NCI-H1694 (cell line): ENCODE results near the gene B4GALT5.

Experiments used
- DNase-seq: peaks from one replicate; lab custom pipeline; 2025; lab: John Stamatoyannopoulos, UW

Gene B4GALT5

DNA sequence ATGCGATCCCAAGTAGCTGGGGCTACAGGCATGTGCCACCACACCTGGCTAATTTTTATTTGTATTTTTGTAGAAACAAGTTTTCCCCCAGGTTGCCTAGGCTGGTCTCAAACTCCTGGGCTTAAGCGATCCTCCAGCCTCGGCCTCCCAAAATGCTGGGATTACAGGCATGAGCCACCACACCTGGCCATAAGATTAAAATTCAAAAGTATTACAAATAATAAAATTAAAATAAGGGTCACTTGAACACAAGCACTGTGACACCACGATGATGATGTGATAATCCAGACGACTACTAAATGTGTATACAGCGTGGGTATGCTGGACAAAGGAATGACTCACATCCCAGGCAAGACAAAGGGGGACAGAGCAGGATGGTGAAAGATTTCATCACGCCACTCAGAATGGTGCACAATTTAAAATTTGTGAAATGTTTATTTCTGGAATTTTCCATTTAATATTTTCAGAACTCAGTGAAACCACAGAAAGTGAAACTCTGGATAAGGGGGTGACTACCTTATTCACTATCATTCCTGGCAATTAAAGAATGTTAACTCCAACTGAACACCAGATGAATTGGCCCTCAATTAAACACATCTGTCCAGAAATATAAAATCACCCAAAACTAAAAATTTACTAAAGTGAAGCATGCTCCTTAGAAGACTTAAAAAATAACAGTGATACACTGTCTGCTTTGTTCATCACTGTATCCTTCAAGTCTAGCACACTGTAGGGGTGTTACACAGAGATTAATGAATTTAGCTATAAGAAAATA is 13.1 kb downstream of the B4GALT5 start:
- no peak for DNase-seq

DNA sequence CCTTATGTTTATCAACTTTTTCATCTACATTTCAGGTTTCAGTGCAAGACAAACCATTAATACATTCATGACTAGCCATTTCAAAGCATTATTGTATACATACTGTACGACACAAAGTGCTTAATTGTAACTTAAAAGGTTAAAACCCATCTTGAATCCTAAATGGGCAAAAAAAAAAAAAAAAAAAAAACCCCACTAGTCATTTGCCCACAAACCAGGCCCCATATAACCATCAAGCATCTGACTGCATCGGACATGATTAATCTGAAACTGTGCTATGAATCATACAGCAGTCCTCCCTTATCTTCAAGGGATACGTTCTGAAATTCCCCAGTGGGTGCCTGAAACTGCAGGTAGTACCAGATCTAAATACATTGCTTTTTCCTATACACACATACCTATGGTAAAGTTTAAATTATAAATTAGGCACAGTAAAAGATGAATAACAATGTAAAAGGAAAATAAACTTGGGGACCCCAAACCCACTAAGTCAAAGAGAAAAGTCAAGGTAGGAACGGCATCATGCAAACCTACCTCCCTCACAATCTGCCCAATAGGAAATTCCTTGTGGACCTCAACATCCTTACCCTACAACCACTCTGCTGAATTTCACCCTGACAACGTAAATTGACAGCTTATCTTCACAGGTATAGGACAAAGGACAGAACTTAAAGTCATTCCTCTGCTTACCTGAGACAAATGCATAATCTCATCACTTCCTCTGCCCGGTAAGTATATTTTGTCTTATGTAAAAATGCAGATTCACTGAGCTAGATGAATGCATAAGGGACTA is 14.3 kb downstream of the B4GALT5 start:
- DNase-seq: no peak

- no peak for DNase-seq
Observed at GRCh38 chr20:49698477-49698876, 15.2 kb downstream of the B4GALT5 start.

- DNase-seq: no peak
Observed at GRCh38 chr20:49697071-49697470, 16.6 kb downstream of the B4GALT5 start.

GRCh38 chr20:49696594-49696993 is 17.1 kb downstream of the B4GALT5 start:
- no peak for DNase-seq

DNA sequence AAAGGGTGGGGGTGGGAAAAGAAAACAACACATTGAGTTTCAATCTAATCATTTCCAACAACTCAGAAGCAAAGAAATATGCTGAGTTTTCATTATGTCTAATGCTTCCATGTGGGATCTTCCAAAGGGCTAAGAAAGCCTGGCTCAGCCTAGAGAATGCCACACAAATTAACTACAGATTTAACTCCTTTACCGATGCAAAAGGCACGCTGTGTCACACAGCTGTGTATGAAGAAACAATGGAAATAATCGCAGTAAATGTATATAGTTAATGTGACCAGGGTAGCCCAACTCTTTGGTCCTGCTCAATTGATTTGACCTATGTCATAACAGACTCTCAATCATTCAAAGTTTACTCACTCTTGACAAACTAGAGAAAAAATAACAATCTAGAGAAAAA is 17.8 kb downstream of the B4GALT5 start:
- DNase-seq: no peak

DNA sequence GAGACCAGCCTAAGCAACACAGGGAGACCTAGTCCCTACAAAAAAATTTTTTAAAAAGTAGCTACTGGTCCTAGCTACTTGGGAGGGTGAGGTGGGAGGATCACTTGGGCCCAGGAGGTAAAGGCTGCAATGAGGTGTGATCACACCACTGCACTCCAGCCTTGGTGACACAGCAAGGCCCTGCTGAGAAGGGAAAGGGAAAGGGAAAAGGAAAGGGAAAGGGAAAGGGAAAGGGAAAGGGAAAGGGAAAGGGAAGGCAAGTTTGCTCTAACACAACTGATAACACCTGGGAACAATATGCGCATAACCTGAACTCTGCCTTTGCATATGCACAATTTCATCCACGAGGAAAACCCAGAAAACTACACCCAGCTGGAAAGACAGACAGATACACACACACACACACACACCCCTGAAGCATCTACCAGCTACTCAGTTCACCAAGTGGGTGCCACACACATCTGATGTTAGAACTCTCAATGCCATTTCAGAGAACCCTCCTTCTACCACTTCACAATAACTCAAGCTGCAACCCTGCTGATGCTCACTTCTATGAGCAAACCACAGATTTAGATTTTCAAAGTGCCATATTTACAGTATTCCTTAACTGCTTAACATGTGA is 19.1 kb downstream of the B4GALT5 start:
- DNase-seq: no peak

DNA sequence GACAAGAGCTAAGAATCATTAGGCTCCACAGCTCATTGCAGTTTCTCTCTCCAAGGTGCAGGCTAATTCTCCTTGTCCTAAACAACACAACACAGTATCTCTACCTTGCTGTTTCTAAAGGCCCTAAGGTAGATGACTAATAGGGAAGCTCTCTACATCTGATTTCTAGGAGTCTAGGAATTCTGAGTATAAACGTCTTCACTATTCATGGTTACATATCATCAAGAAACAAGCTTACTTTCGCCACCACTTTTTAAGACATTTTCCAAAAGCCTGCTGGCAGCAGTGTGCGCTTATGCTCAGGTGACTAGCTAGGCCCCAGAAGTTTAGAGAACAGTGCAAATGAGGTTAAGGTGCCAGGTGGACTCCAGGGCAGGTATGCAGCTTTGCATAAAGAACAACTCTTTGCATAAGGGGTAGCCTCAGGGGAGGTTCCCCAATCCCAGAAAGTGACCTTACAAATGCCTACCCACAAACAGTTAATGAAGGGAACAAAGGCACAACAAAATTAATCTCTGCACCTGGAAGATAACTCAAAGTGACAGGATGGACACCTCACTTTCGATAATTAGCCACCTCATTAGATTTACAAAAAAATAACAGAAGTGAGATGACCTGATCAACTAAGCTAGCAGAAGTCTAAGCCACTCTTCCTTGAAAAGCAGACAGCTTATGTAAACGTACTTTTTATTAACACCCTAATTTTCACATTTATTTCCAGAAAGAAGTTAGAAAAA is 20.1 kb downstream of the B4GALT5 start:
- DNase-seq: no peak

- no peak for DNase-seq
Observed at GRCh38 chr20:49692941-49693340, 20.7 kb downstream of the B4GALT5 start.

- no peak for DNase-seq
Observed at GRCh38 chr20:49691818-49692568, 21.7 kb downstream of the B4GALT5 start.

GRCh38 chr20:49690899-49691620 is 22.6 kb downstream of the B4GALT5 start:
- no peak for DNase-seq

DNA sequence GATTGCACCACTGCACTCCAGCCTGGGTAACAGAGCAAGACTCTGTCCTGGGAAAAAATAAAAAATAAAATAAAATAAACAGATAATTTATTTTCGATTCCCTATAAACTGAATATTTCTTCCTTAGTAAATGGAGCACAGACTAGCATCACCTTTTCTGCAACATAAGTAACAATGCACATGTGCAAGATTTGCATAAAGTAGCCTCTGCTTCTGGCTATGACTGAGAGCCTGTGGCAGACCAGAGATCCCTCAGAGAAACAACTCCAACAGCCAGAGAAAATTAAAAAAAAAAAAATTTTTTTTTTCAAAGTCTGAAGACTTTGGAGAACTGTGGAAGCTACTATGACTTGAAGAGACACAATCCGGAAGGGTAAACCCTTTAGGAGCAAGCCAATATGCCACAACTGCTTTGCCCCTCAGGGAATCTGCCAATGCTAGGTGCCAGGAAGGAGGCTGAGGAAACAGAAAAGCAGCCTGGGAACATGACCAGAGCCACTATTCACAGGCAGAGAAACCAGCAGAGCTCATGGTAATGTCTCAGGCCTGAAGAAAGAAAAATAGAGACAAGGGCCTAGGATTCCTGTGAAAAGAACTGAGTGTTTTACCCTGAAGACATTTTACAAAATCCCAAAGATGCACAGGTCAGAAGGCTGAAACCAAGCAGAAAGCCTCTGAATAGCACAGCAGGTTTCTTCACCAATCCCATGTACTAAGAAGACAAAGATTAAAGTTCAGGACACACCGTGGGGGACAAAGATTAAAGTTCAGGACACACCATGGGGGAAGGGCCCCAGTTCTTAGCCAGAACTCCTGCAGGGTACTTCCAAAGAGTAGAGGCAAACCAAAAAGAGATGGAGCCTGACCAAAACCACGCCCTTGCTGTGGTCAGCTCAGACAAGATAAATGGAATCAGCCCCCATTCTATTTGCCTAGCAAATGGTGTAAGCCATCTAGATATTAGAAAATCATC is 25.8 kb downstream of the B4GALT5 start:
- no peak for DNase-seq

DNA sequence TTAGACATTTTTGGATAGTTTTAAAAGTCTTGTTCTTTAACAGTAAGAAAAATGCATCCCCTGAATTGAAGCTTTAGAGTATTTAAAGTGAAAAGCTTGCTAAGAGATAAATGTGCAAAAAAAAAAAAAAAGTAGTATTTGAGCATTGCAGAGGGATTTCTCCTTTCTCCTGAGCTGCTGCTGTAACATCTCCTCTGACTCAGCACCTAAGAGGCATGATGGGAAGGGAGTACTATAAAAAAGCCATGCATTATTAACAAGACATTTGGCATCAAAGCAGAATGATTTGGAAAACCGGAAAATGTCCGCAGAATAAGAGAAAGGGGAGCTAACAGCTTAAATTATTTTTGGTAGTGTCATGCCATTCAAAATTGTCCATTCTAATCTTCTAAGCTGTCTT is 27.9 kb downstream of the B4GALT5 start:
- DNase-seq: no peak

DNA sequence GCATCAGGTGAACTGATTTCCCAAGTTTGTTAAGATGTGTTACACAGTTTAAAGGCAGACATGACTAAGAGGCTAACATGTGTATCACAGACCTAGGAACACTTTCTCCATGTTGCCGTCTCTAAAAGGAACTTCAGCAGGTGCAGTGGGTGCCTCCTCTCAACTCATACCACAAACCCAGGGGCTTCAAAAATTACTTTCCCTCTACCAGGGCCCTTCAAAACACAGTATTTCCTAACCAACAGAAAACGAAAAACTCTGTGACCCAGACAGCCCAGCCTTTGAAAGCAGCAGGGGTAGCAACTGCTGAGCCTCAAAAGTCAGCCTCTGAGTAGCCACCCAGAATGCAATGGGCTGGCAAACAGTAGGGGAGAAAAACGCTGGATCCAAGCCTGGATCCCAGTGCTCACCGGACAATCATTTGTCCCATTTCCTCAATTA is 28.5 kb downstream of the B4GALT5 start:
- DNase-seq: no peak

DNA sequence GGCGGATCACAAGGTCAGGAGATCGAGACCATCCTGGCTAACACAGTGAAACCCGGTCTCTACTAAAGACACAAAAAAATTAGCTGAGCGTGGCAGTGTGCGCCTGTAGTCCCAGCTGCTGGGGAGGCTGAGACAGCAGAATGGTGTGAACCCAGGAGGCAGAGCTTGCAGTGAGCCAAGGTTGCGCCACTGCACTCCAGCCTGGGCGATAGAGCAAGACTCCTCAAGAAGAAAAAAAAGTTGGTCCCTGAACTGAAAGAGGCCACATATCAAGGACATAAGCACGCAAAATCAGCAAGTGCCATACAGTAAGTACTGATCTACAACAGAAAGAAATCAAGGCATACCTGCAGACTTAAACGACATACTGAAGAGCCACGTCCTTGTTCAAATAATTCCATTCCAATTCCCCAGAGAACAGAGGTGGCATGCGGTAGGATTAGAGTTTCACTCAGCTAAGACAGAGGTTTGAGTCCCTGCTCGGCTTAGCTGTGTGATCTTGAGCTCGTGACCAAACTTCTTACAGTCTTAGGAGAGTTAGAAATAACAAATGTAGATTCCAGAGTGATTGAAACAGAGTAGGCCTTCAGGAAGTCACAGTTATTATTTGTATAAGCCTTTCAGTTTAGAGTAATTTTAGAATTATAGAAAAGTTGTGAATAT is 29.2 kb downstream of the B4GALT5 start:
- DNase-seq: no peak

- no peak for DNase-seq
Observed at GRCh38 chr20:49682798-49683197, 30.9 kb downstream of the B4GALT5 start.

- DNase-seq: no peak
Observed at GRCh38 chr20:49682278-49682677, 31.4 kb downstream of the B4GALT5 start.

- no peak for DNase-seq
Observed at GRCh38 chr20:49681850-49682216, 31.8 kb downstream of the B4GALT5 start.

DNA sequence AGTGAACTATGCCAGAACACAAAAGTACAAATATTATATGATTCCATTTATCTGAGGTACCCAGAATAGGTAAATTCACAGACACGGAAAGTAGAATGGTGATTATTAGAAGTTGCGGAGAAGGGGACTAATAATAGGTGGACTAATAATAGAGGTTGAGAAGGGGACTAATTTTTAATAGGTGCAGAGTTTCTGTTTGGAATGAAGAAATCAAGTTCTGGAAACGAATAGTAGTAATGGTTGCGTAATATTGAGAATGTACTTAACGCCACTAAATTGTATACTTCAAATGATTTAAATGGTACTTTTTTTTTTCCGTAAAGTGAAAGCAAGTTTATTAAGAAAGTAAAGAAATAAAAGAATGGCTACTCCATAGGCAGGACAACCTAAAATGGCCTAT is 33.2 kb downstream of the B4GALT5 start:
- no peak for DNase-seq
